Endothelial cell of umbilical vein (primary cell): ENCODE results near the gene JUP. TPM values are rescaled to one million over a fixed set of nuclear protein-coding genes. Genes with fewer than 3 reads are reported as not detected.

Experiments
- BruUV-seq: library from RNA; stranded (reverse); fragments of 400-500 nt; replicated peaks from 2 replicates; lab custom pipeline; 2021; lab: Mats Ljungman, UMichigan
- CTCF ChIA-PET: fragments of 300-600, 350-600 bp; sonication (Branson Sonifier 250); formaldehyde crosslinking; loops from one replicate; lab custom pipeline; 2021; ENCODE audit warnings: antibody characterized with exemption, inconsistent platforms; lab: Charles Lee
- POLR2A ChIA-PET: fragments of 300-600, 350-600 bp; sonication (Branson Sonifier 250); formaldehyde crosslinking; loops from one replicate; lab custom pipeline; 2021; ENCODE audit warnings: antibody characterized with exemption, inconsistent platforms; lab: Charles Lee
- DNase-seq: peaks from one replicate; pipeline ENCODE4 v3.0.0-alpha.2; 2011; ENCODE audit warnings: low read depth, low spot score
- FAIRE-seq: peaks from 2 replicates; lab custom pipeline; 2011; peaks lifted over from hg19 to GRCh38; lab: Jason Lieb, UNC
- H2AFZ ChIP-seq: 2 replicates; pipeline ENCODE4 v1.6.0; 2012; ENCODE audit warnings: low read depth, low read length, control low read depth, inconsistent platforms
- H3K27ac ChIP-seq: 2 replicates; pipeline ENCODE4 v1.5.1; 2011; ENCODE audit warnings: low read depth, mild to moderate bottlenecking, control low read depth, low read length, moderate library complexity; ENCODE audit not compliant: insufficient read depth
- H3K27me3 ChIP-seq, 2 experiments: 2 replicates each; pipeline versions ENCODE4 v1.6.0 to v1.6.1; 2011; ENCODE audit warnings: low read length in 2 of 2, mixed read lengths in 1 of 2; ENCODE audit not compliant: control insufficient read depth in 2 of 2, insufficient read depth in 2 of 2
- H3K36me3 ChIP-seq, 2 experiments: 2 replicates in 1 of 2; 3 replicates in 1 of 2; pipeline ENCODE4 v1.5.1; 2011; ENCODE audit warnings: low read length in 2 of 2, mild to moderate bottlenecking in 1 of 2, moderate library complexity in 1 of 2; ENCODE audit not compliant: control insufficient read depth in 2 of 2, insufficient read depth in 2 of 2; ENCODE audit errors: extremely low read depth in 1 of 2
- H3K4me1 ChIP-seq: 3 replicates; pipeline ENCODE4 v1.5.1; 2011; ENCODE audit warnings: mild to moderate bottlenecking, low read length; ENCODE audit not compliant: control insufficient read depth, insufficient read depth; ENCODE audit errors: extremely low read depth
- H3K4me2 ChIP-seq: 2 replicates; pipeline ENCODE4 v1.6.1; 2011; ENCODE audit warnings: low read length, control low read depth, mixed read lengths; ENCODE audit not compliant: insufficient read depth
- H3K4me3 ChIP-seq, 3 experiments: fragments of 200-600 bp in 1 of 3; sonication (generic), shearing (Covaris generic) in 1 of 3; replicated peaks in 1 of 3; 2 replicates each; pipeline ENCODE4 v1.5.1; 2011 to 2016; ENCODE audit warnings: control low read depth in 3 of 3, low read length in 3 of 3, mild to moderate bottlenecking in 2 of 3, inconsistent platforms in 1 of 3, low read depth in 1 of 3, moderate library complexity in 1 of 3; ENCODE audit not compliant: insufficient read depth in 1 of 3
- H3K79me2 ChIP-seq: 2 replicates; pipeline ENCODE4 v1.6.0; 2012; ENCODE audit warnings: low read length, inconsistent platforms; ENCODE audit not compliant: control insufficient read depth, insufficient read depth
- H3K9ac ChIP-seq: replicated peaks from 2 replicates; pipeline ENCODE3; 2011; ENCODE audit warnings: low read length, control low read depth; ENCODE audit not compliant: insufficient read depth; ENCODE audit errors: extremely low read depth
- H3K9me1 ChIP-seq: replicated peaks from 3 replicates; pipeline ENCODE4 v1.6.0; 2011; ENCODE audit warnings: mild to moderate bottlenecking, low read length; ENCODE audit not compliant: control insufficient read depth, insufficient read depth; ENCODE audit errors: extremely low read depth
- H3K9me3 ChIP-seq: replicated peaks from 2 replicates; pipeline ENCODE4 v1.5.1; 2012; ENCODE audit warnings: low read length, inconsistent platforms; ENCODE audit not compliant: control insufficient read depth, insufficient read depth
- H4K20me1 ChIP-seq: replicated peaks from 2 replicates; pipeline ENCODE3; 2011; ENCODE audit warnings: mild to moderate bottlenecking, low read length; ENCODE audit not compliant: control insufficient read depth, insufficient read depth; ENCODE audit errors: extremely low read depth
- EZH2 ChIP-seq: IDR thresholded peaks from 2 replicates; pipeline ENCODE4 v1.6.1; 2012; ENCODE audit warnings: borderline replicate concordance, low read depth, mild to moderate bottlenecking, moderate library complexity, low read length, inconsistent platforms; ENCODE audit not compliant: severe bottlenecking
- FOS ChIP-seq: IDR thresholded peaks from 2 replicates; pipeline ENCODE4 v1.6.1; 2011; ENCODE audit warnings: mild to moderate bottlenecking, low read length, moderate library complexity, borderline replicate concordance; ENCODE audit not compliant: insufficient read depth
- GATA2 ChIP-seq: IDR thresholded peaks from 2 replicates; pipeline ENCODE4 v1.7.0; 2011; ENCODE audit warnings: low read depth, mild to moderate bottlenecking, moderate library complexity, mixed read lengths, low read length; ENCODE audit not compliant: insufficient read length, insufficient read depth
- JUN ChIP-seq: IDR thresholded peaks from 2 replicates; pipeline ENCODE4 v1.6.1; 2011; ENCODE audit warnings: borderline replicate concordance, low read depth; ENCODE audit not compliant: insufficient read length, insufficient read depth
- MYC ChIP-seq: IDR thresholded peaks from one replicate; pipeline ENCODE4 v1.6.1; 2011; ENCODE audit warnings: mild to moderate bottlenecking, low read depth, low read length
- POLR2A ChIP-seq: IDR thresholded peaks from 2 replicates; pipeline ENCODE4 v1.6.1; 2012; ENCODE audit warnings: low read depth, mild to moderate bottlenecking, control low read depth, low read length
- POLR2AphosphoS5 ChIP-seq: IDR thresholded peaks from 2 replicates; pipeline ENCODE4 v1.6.1; 2012; ENCODE audit warnings: low read depth, mild to moderate bottlenecking, control low read depth, low read length, moderate library complexity; ENCODE audit not compliant: insufficient read depth
- dilution Hi-C: fragments of 300-500 bp; cut with MboI; formaldehyde crosslinking; loops from one replicate; pipeline ENCODE4 v1.15.0; 2019; ENCODE audit warnings: low sequenced_read_pairs; ENCODE audit not compliant: extremely low pct_ligation_motif_present
- intact Hi-C: fragments of 100-400 bp; cut with micrococcal nuclease; formaldehyde crosslinking; loops from one replicate; pipeline ENCODE4 v1.10.0; 2022
- polyA plus RNA-seq, 4 experiments: library from polyadenylated mRNA; depleted of rRNA in 3 of 4; stranded (reverse) in 3 of 4; unstranded in 1 of 4; fragments of >200 nt; gene quantifications; 2 replicates each; pipeline versions ENCODE4 v1.2.1 to v1.2.3, GENCODE V29; 2011 to 2012; ENCODE audit warnings: missing spikeins in 1 of 4
- total RNA-seq: library from RNA; stranded (reverse); gene quantifications from 2 replicates; pipeline ENCODE4 v1.2.3, GENCODE V29; 2021
- TF ChIP-seq, protein P1 (sequence below), 2 donors: IDR thresholded peaks; 1 replicate in 1 of 2; 2 replicates in 1 of 2; pipeline ENCODE4 v1.5.1; 2011; ENCODE audit warnings: low read length in 2 of 2, mild to moderate bottlenecking in 2 of 2, moderate library complexity in 2 of 2, control low read depth in 1 of 2, inconsistent platforms in 1 of 2, low read depth in 1 of 2; ENCODE audit not compliant: insufficient read depth in 1 of 2; ENCODE audit errors: extremely low read depth in 1 of 2
- TF ChIP-seq, protein P2 (sequence below): IDR thresholded peaks from 2 replicates; pipeline ENCODE4 v1.6.1; 2011; ENCODE audit not compliant: insufficient read depth, insufficient read length

Gene JUP
- total and polyA plus RNA-seq, 2 donors (not counting 3 experiments of a cell fraction or from before 2014, with no cell fraction given), result 98.0 to 171 TPM

DNA sequence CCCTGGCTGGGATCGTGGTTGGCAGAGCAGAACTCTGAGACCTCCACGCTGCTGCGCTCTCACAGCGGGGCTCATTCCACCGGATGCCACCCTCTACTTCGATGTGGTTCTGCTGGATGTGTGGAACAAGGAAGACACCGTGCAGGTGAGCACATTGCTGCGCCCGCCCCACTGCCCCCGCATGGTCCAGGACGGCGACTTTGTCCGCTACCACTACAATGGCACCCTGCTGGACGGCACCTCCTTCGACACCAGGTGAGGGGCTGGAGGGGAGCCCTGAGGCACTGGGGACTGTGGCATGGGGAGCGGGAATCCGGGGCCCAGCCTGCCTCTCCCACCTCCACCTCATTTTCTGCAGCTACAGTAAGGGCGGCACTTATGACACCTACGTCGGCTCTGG is 31.5 kb upstream of the JUP start:
- H3K27me3 ChIP-seq, result no peaks in the 10 kb centered on the region
- BruUV-seq, result no TSS peak
- H3K4me2 ChIP-seq, result no peak overlapping the region
- H3K9me3 ChIP-seq, result no peaks in the 10 kb centered on the region
- TF ChIP-seq MYC, result no peak
- TF ChIP-seq EZH2, result no peak
- no peak for TF ChIP-seq GATA2
- TF ChIP-seq, protein P1, sequence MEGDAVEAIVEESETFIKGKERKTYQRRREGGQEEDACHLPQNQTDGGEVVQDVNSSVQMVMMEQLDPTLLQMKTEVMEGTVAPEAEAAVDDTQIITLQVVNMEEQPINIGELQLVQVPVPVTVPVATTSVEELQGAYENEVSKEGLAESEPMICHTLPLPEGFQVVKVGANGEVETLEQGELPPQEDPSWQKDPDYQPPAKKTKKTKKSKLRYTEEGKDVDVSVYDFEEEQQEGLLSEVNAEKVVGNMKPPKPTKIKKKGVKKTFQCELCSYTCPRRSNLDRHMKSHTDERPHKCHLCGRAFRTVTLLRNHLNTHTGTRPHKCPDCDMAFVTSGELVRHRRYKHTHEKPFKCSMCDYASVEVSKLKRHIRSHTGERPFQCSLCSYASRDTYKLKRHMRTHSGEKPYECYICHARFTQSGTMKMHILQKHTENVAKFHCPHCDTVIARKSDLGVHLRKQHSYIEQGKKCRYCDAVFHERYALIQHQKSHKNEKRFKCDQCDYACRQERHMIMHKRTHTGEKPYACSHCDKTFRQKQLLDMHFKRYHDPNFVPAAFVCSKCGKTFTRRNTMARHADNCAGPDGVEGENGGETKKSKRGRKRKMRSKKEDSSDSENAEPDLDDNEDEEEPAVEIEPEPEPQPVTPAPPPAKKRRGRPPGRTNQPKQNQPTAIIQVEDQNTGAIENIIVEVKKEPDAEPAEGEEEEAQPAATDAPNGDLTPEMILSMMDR (IDR thresholded peaks at IDR 0.05; ENCODE audit: extremely low read depth in 1 of 2, insufficient read depth in 1 of 2, low read depth in 1 of 2, low read length in 2 of 2), result no peak
- TF ChIP-seq FOS, result no peak
- no peak for TF ChIP-seq POLR2AphosphoS5
- no peak for TF ChIP-seq POLR2A
- TF ChIP-seq, protein P2, sequence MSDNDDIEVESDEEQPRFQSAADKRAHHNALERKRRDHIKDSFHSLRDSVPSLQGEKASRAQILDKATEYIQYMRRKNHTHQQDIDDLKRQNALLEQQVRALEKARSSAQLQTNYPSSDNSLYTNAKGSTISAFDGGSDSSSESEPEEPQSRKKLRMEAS, result no peak
- TF ChIP-seq JUN, result no peak
- dilution Hi-C loops, result no loop called here
- ChIA-PET CTCF (no interaction called here), POLR2A (no interaction called here)
- peaks cover 13% of the 10 kb centered on the region for H3K4me1 ChIP-seq
- no peak overlapping the region for H3K4me3 ChIP-seq
- FAIRE-seq, result no peak
- no peak overlapping the region for H3K9ac ChIP-seq
- no peak for DNase-seq
- no peaks in the 10 kb centered on the region for H3K9me1 ChIP-seq
- no peak overlapping the region for H2AFZ ChIP-seq
- H3K27ac ChIP-seq, result no peak overlapping the region
- intact Hi-C loops, result no loop called here
- H3K36me3 ChIP-seq, result peaks cover 0 to 24% of the 10 kb centered on the region in 2 experiments
- H4K20me1 ChIP-seq, result no peaks in the 10 kb centered on the region
- peaks cover 24% of the 10 kb centered on the region for H3K79me2 ChIP-seq
